Ovary (tissue), 9 donors: ENCODE data around the gene HOXA4. TPM values are rescaled to one million over a fixed set of nuclear protein-coding genes. Genes with fewer than 3 reads are reported as not detected.
A peak's percentile ranks its signal among the peaks of the same experiment; 100 is the strongest.

ENCODE experiments used
- DNase-seq, 5 donors: peaks; one replicate each; pipeline ENCODE4 v3.0.0-alpha.2; 2019 to 2020
- H3K27ac ChIP-seq, 2 donors: fragments of 200-600 bp; one replicate each; pipeline versions ENCODE4 v1.5.1 to v1.8.0; 2019 to 2022
- H3K27me3 ChIP-seq: fragments of 200-600 bp; one replicate; pipeline ENCODE4 v1.8.0; 2022
- H3K36me3 ChIP-seq: fragments of 200-600 bp; sonication (generic); one replicate; pipeline ENCODE4 v1.5.1; 2019
- H3K4me1 ChIP-seq: one replicate; pipeline ENCODE4 v1.8.1; 2013; ENCODE audit warnings: mild to moderate bottlenecking, moderate library complexity; ENCODE audit not compliant: insufficient read depth
- H3K4me3 ChIP-seq: fragments of 200-600 bp; sonication (generic); one replicate; pipeline ENCODE4 v1.5.1; 2017
- H3K9me3 ChIP-seq, 2 donors: fragments of 200-600 bp in 1 of 2; sonication (generic) in 1 of 2; one replicate each; pipeline versions ENCODE4 v1.5.1 to v1.8.1; 2013 to 2019; ENCODE audit warnings: mild to moderate bottlenecking in 1 of 2, moderate library complexity in 1 of 2
- EP300 ChIP-seq: sonication (generic); formaldehyde crosslinking; IDR thresholded peaks from one replicate; pipeline ENCODE4 v1.6.1; 2017; ENCODE audit warnings: antibody characterized with exemption
- POLR2A ChIP-seq: fragments of 450-650 bp; IDR thresholded peaks from one replicate; pipeline ENCODE4 v1.6.1; 2017; ENCODE audit warnings: antibody characterized with exemption, mild to moderate bottlenecking, moderate library complexity
- WGBS, 3 donors: extraction: QIAGEN DNeasy Blood & Tissue Kit in 1 of 3; methylation state at CpG; one replicate each; pipeline versions ENCODE4 v1.1.5 to v1.1.7; 2013 to 2017; 5-methylcytosine and 5-hydroxymethylcytosine counted together
- intact Hi-C, 4 donors: fragments of 100-400 bp; cut with DNase I; formaldehyde crosslinking; loops; one replicate each; pipeline versions ENCODE4 v1.11.0 to v1.15.1; 2022 to 2023
- polyA plus RNA-seq, 2 donors: library from polyadenylated mRNA; stranded (reverse); fragments of 200-250 nt in 1 of 2; fragments of 350-450 nt in 1 of 2; fragmentation: Illumina TruSeq in 1 of 2; extraction: RNeasy Lipid Tissue Mini Kit (QIAGEN cat#74804) in 1 of 2; gene quantifications; one replicate each; pipeline ENCODE4 v1.2.3, GENCODE V29; 2013 to 2014
- total RNA-seq, 7 donors: library from RNA; depleted of rRNA in 2 of 7; stranded (reverse); fragments of >200 nt in 2 of 7; fragmentation: NEBNext Ultra II Directional in 3 of 7; extraction: Animal tissue kit (Norgen Biotek cat#: 25700) in 3 of 7; gene quantifications; one replicate each; pipeline versions ENCODE4 v1.1.0 to v1.2.4, GENCODE V29; 2016 to 2023
- TF ChIP-seq, protein P1 (sequence below), 3 donors: fragments of 450-650 bp in 2 of 3; fragments of 200-600 bp in 1 of 3; IDR thresholded peaks; one replicate each; pipeline versions ENCODE4 v1.5.1 to v1.8.0; 2016 to 2022; ENCODE audit warnings: antibody characterized with exemption in 3 of 3, mild to moderate bottlenecking in 1 of 3
- donor health status: DM: no; HTN: no; CAD: no; lungs with moderate emphysema.
- donor health status: DM: no; HTN: no; CAD: no.
- donor health status: Bipolar disorder and iron deficiency.
- donor health status: DM: yes; HTN: yes; CAD: no.
- donor health status: DM: no; HTN: no; CAD: no.
- donor health status: DM: yes; HTN: yes; CAD: no.

HOXA4 gene
- total and polyA plus RNA-seq, 9 donors = 0.22 to 34.0 (median 3.5) TPM

DNA sequence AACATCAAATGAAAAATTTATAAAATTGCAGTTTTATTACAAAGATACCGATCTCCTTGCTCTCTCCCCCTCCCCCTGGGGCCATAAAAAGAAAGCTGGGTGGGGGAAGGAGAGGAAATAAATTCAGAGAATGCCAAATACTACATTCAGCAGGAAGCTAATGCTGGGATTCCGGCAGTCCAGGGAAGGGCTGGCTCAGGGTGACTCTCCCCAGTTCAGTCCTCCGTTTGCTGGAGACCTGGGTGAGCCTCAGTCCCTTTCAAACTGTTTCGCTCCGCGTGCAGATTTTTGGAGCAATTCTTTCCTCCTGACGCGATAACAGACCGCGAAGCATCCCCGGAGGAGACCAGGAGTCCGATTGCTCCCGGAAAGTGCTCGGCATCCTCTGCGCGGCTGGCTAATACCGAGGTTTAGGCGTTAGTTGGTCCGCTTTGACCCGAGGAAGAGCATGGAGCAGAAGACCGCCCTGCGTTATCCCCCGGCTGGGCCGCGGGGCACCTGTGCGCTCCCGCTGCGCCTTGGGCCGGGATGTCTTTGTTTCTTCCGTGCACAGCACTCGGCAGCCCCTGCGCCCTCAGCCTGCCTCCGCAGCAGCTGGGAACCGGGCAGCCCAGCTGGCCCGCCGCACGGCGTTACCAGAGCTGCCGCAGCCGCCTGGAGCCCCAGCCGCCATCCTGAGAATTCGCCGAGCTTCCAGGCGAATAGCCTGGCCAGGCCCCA lies 24.2 kb downstream of the HOXA4 start:
- DNase-seq = peak in 1 of 5 donors; percentile 49

DNA sequence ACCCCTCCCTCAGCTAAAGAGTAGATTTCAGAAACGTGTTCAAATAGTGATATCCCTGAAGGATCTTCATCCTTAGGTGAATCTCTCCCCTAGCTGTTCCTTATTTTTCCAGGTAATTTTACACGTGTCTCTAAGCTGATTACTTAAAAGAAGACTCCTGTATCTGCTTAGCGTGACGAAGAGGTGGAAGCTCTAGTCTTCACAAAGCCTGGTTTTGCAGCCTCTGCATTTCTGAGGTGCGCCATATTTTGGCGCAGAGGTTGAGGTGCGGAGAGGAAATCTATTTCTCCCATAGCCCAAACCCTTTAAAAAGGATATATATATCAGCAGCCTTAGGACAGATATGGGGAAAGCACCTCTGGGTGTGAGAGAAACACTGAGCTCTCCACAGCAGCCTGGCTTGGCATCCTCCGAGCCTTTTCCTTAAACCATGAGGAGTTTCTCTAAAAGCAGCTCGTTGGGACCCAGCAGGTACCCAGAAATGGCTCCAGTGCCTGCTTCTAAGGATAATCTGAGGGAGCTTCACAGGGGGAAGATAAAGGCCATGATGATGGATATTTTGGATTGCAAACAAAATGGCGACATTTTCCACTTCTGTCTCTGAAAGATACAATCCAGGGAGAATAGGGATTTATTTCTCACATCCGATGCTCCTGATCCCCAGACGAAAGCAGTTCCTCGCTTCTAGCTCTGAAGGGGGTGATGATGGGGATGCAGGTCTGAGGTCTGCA lies 25.1 kb downstream of the HOXA4 start:
- no peak overlapping the region for H3K4me3 ChIP-seq
- WGBS, 3 donors = 62 to 76% (median 64%) methylated on average over 13 of the region's 13 CpGs
- DNase-seq = no peak
- peaks cover 2% of the 10 kb centered on the region for H3K27me3 ChIP-seq
- H3K27ac ChIP-seq = peak overlapping the region in 1 of 2 donors; percentile 38
- no peaks in the 10 kb centered on the region for H3K4me1 ChIP-seq
- no peak for TF ChIP-seq POLR2A
- no peaks in the 10 kb centered on the region for H3K36me3 ChIP-seq
- intact Hi-C loops = no loop called here
- H3K9me3 ChIP-seq = no peaks in the 10 kb centered on the region

More for the DNA sequence above, 24.2 kb downstream of the HOXA4 start:
- TF ChIP-seq EP300 = no peak
- TF ChIP-seq, protein P1, sequence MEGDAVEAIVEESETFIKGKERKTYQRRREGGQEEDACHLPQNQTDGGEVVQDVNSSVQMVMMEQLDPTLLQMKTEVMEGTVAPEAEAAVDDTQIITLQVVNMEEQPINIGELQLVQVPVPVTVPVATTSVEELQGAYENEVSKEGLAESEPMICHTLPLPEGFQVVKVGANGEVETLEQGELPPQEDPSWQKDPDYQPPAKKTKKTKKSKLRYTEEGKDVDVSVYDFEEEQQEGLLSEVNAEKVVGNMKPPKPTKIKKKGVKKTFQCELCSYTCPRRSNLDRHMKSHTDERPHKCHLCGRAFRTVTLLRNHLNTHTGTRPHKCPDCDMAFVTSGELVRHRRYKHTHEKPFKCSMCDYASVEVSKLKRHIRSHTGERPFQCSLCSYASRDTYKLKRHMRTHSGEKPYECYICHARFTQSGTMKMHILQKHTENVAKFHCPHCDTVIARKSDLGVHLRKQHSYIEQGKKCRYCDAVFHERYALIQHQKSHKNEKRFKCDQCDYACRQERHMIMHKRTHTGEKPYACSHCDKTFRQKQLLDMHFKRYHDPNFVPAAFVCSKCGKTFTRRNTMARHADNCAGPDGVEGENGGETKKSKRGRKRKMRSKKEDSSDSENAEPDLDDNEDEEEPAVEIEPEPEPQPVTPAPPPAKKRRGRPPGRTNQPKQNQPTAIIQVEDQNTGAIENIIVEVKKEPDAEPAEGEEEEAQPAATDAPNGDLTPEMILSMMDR (IDR thresholded peaks at IDR 0.05) = no peak
- no peaks in the 10 kb centered on the region for H3K9me3 ChIP-seq
- no peaks in the 10 kb centered on the region for H3K4me1 ChIP-seq
- peaks cover 3% of the 10 kb centered on the region for H3K27me3 ChIP-seq
- intact Hi-C loops = no loop called here
- 21 to 35% (median 26%) methylated on average over 43 to 44 of the region's 44 CpGs for WGBS, 3 donors
- peak overlapping the region in 1 of 2 donors; percentile 38 for H3K27ac ChIP-seq
- H3K36me3 ChIP-seq = no peaks in the 10 kb centered on the region
- H3K4me3 ChIP-seq = peak overlapping the region; percentile 26

- Histone ChIP-seq H3K27ac (peak overlapping the region in 1 of 2 donors; percentile 25), H3K4me3 (no peak overlapping the region), H3K36me3 (no peaks in the 10 kb centered on the region), H3K9me3 (no peaks in the 10 kb centered on the region), H3K27me3 (no peaks in the 10 kb centered on the region), H3K4me1 (no peaks in the 10 kb centered on the region)
- WGBS, 3 donors = 15 to 29% (median 19%) methylated on average over 13 of the region's 13 CpGs
- intact Hi-C loops = no loop called here
- DNase-seq = peak in 1 of 5 donors; percentile 39
- TF ChIP-seq POLR2A (no peak), EP300 (no peak)
- TF ChIP-seq, protein P1 (IDR thresholded peaks at IDR 0.05) = no peak
Measured at GRCh38 chr7:27104341-27105058, 26.1 kb downstream of the HOXA4 start.

- H3K4me3 ChIP-seq = no peak overlapping the region
- intact Hi-C loops = no loop called here
- peak overlapping the region in 1 of 2 donors; percentile 19 for H3K27ac ChIP-seq
- TF ChIP-seq, protein P1 (IDR thresholded peaks at IDR 0.05) = no peak
- no peak for TF ChIP-seq EP300
- TF ChIP-seq POLR2A = no peak
- no peaks in the 10 kb centered on the region for H3K9me3 ChIP-seq
- no peaks in the 10 kb centered on the region for H3K4me1 ChIP-seq
- 14 to 33% (median 15%) methylated on average over 35 of the region's 35 CpGs for WGBS, 3 donors
- no peaks in the 10 kb centered on the region for H3K36me3 ChIP-seq
- peak in 1 of 5 donors; percentile 53 for DNase-seq
- H3K27me3 ChIP-seq = no peaks in the 10 kb centered on the region
Measured at GRCh38 chr7:27103489-27104226, 26.9 kb downstream of the HOXA4 start.
